ENCODE measurements around the gene FARP2. TPM values are rescaled to one million over a fixed set of nuclear protein-coding genes. Genes with fewer than 3 reads are reported as not detected.

FARP2 gene
- total and polyA plus RNA-seq, 2 of the 13 experiments (the other 11 are each of a cell fraction or from before 2014, with no cell fraction given), result 28.0 to 45.4 TPM

GRCh38 chr2:241355983-241356870, at the start of gene FARP2 (continued):
- TF ChIP-seq, protein P1, sequence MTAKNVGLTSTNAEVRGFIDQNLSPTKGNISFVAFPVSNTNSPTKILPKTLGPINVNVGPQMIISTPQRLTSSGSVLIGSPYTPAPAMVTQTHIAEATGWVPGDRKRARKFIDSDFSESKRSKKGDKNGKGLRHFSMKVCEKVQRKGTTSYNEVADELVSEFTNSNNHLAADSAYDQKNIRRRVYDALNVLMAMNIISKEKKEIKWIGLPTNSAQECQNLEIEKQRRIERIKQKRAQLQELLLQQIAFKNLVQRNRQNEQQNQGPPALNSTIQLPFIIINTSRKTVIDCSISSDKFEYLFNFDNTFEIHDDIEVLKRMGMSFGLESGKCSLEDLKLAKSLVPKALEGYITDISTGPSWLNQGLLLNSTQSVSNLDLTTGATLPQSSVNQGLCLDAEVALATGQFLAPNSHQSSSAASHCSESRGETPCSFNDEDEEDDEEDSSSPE (CRISPR knock-in tag; IDR thresholded peaks at IDR 0.05), result no peak; the same call in none of the 2 replicates
- TF ChIP-seq ZNF839 (CRISPR knock-in tag; IDR thresholded peaks at IDR 0.05; ENCODE audit: borderline replicate concordance) (peak; percentile 41; the same call in 1 of the 2 replicates), AKAP8 (CRISPR knock-in tag; IDR thresholded peaks at IDR 0.05) (no peak), GABPB1 (CRISPR knock-in tag; IDR thresholded peaks at IDR 0.05) (peak; percentile 73; the same call in 1 of the 2 replicates), ZNF101 (CRISPR knock-in tag; IDR thresholded peaks at IDR 0.05; ENCODE audit: borderline replicate concordance, low read depth) (no peak), YEATS2 (CRISPR knock-in tag; IDR thresholded peaks at IDR 0.05; ENCODE audit: borderline replicate concordance) (0 out of 2 replicates have a peak, but pooled peaks have one; percentile 21), DNMT3B (CRISPR knock-in tag; conservative IDR thresholded peaks at IDR 0.05) (no peak; the same call in 1 of the 2 replicates), NFAT5 (CRISPR knock-in tag; IDR thresholded peaks at IDR 0.05) (peak; percentile 53; the same call in 1 of the 2 replicates), MED1 (CRISPR knock-in tag; IDR thresholded peaks at IDR 0.05) (0 out of 2 replicates have a peak, but pooled peaks have one; percentile 25), ZNF17 (CRISPR knock-in tag; IDR thresholded peaks at IDR 0.05) (no peak), ZNF577 (CRISPR knock-in tag; IDR thresholded peaks at IDR 0.05; ENCODE audit: borderline replicate concordance, low read depth) (no peak), SYNCRIP (IDR thresholded peaks at IDR 0.05; ENCODE audit: insufficient read depth, low read depth, low read length) (no peak), ZBTB2 (CRISPR knock-in tag; IDR thresholded peaks at IDR 0.05; ENCODE audit: low read depth) (no peak), SALL1 (CRISPR knock-in tag; IDR thresholded peaks at IDR 0.05) (peak; percentile 76)
- TF ChIP-seq, protein P2, sequence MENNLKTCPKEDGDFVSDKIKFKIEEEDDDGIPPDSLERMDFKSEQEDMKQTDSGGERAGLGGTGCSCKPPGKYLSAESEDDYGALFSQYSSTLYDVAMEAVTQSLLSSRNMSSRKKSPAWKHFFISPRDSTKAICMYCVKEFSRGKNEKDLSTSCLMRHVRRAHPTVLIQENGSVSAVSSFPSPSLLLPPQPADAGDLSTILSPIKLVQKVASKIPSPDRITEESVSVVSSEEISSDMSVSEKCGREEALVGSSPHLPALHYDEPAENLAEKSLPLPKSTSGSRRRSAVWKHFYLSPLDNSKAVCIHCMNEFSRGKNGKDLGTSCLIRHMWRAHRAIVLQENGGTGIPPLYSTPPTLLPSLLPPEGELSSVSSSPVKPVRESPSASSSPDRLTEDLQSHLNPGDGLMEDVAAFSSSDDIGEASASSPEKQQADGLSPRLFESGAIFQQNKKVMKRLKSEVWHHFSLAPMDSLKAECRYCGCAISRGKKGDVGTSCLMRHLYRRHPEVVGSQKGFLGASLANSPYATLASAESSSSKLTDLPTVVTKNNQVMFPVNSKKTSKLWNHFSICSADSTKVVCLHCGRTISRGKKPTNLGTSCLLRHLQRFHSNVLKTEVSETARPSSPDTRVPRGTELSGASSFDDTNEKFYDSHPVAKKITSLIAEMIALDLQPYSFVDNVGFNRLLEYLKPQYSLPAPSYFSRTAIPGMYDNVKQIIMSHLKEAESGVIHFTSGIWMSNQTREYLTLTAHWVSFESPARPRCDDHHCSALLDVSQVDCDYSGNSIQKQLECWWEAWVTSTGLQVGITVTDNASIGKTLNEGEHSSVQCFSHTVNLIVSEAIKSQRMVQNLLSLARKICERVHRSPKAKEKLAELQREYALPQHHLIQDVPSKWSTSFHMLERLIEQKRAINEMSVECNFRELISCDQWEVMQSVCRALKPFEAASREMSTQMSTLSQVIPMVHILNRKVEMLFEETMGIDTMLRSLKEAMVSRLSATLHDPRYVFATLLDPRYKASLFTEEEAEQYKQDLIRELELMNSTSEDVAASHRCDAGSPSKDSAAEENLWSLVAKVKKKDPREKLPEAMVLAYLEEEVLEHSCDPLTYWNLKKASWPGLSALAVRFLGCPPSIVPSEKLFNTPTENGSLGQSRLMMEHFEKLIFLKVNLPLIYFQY (CRISPR knock-in tag; IDR thresholded peaks at IDR 0.05; ENCODE audit: borderline replicate concordance), result no peak; the same call in 1 of the 2 replicates

Measured in HepG2 (cell line).